Mucosa of stomach (tissue), 1 donor: ENCODE data around the gene ROBO2.

Experiments used
- H3K27me3 ChIP-seq: one replicate; pipeline ENCODE4 v1.7.0; 2013; ENCODE audit warnings: mild to moderate bottlenecking, low read length; ENCODE audit not compliant: control insufficient read depth, insufficient read depth
- H3K36me3 ChIP-seq: one replicate; pipeline ENCODE4 v1.7.0; 2013; ENCODE audit warnings: low read length; ENCODE audit not compliant: control insufficient read depth, insufficient read depth
- H3K4me1 ChIP-seq: one replicate; pipeline ENCODE4 v1.7.0; 2013; ENCODE audit warnings: mild to moderate bottlenecking, low read length; ENCODE audit not compliant: control insufficient read depth, insufficient read depth
- H3K4me3 ChIP-seq: one replicate; pipeline ENCODE4 v1.7.0; 2013; ENCODE audit warnings: low read length
- H3K9ac ChIP-seq: one replicate; pipeline ENCODE4 v1.7.0; 2013; ENCODE audit warnings: mild to moderate bottlenecking, low read length, moderate library complexity
- H3K9me3 ChIP-seq: one replicate; pipeline ENCODE4 v1.7.0; 2013; ENCODE audit warnings: mild to moderate bottlenecking, low read length, moderate library complexity; ENCODE audit not compliant: control insufficient read depth
- donor health status: Pancreatic carcinoma.

ROBO2 gene

DNA sequence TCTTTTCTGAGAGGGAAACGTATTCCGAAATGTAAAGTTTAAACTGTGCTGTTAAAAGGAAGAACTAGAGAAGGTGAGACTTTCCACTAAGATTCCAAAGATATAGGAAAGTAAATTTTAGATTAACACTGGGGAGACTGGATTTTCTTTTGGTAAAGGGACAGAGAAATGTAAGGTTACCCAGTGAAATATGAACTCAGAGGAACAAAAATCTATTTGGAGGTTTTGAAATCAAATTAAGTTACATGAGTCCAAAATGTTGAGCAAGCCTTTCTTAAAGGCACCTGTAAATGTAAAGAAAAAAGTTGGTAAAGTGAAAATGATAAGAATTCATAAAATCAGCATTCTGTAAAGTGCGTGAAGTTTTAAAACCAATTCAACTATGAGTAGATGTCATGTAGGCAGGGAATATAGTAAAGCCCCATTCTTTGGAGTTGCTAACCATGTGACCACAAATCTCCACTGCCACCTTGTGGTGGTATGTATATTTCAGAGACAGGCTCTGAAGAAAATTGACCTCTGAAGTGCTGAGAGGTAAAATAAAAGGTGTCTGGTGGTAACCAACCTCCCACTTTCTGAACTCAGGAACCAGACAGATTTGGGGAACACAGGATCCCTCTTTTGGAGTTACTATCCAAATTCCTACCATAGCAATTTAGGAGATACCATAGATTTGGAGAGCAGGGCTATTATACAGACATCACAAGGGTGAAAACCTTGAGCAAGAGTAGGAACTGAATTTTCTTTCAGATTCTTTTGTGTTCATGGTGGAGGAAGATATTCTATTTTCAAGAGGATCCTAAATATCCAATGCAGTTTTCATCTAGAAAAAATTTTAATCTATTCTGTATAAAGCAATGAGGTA is 215.3 kb downstream of the ROBO2 start:
- H3K9me3 ChIP-seq: no peaks in the 10 kb centered on the region
- no peaks in the 10 kb centered on the region for H3K27me3 ChIP-seq
- H3K4me1 ChIP-seq: no peaks in the 10 kb centered on the region
- H3K9ac ChIP-seq: no peak overlapping the region
- no peak overlapping the region for H3K4me3 ChIP-seq
- H3K36me3 ChIP-seq: no peaks in the 10 kb centered on the region

DNA sequence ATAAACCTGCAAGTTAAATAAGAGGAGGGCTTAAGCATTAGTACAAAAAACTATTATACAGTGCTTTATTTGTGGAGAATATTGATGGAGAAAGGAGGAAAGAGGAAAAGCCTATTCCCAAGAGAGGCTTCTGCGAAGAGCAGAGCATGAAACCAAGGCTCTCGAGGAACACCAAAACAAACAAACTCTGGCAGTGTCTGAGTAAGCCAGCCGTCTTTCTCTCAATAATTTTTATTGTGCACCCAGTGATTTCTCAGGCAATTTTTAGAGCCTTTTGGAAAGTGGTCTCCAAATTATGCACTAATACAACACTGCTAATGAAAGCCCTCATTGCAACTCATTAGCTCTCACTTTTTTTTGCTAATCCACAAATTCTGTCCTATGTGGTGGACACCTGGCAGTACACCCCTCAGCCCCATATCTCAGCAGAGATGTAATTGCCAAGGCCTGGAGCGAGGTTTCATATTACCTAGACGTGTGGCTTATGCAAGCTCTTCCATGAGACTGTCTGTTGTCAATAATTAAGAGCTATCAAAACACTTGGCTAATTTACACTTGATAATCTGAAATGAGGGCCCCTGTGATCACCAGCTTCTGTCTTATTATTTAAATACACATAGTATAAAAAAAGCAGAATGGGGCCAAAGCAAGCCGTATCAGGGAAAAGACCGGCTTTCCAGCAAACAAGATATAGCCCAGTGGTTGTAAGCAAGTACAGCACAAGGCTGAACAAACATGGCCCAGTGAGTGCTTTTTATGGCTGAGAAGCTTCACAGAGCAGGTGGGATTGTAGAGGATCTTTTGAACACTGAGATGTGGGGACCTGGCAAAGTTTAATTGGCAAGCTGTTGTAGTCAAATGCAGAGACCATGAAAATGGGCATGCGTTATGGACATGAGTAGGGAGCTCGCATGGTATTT is 216.9 kb downstream of the ROBO2 start:
- Histone ChIP-seq H3K9ac (no peak overlapping the region), H3K27me3 (no peaks in the 10 kb centered on the region), H3K4me3 (no peak overlapping the region), H3K36me3 (no peaks in the 10 kb centered on the region), H3K4me1 (no peaks in the 10 kb centered on the region), H3K9me3 (no peaks in the 10 kb centered on the region)

DNA sequence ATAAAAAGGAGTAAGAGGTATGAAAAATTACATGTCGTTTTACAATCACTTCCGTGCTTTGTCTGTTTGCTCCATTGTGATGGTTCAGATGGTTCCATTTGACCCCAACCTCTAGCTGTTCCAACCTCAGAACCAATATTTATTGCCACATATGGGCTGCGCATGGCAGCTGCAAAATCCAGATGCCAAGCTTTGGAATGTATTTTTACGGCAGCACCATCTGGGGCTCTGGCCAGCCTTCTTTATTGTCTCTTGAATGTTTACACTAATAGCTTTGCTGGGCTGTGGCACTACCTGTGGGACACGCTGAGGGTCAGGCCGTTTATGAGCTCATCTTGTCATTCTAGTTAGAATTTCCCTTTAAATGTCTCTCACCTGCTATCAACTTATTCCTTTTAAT is 219.8 kb downstream of the ROBO2 start:
- no peak overlapping the region for H3K4me3 ChIP-seq
- no peaks in the 10 kb centered on the region for H3K27me3 ChIP-seq
- no peaks in the 10 kb centered on the region for H3K9me3 ChIP-seq
- H3K9ac ChIP-seq: no peak overlapping the region
- no peaks in the 10 kb centered on the region for H3K36me3 ChIP-seq
- H3K4me1 ChIP-seq: no peaks in the 10 kb centered on the region

DNA sequence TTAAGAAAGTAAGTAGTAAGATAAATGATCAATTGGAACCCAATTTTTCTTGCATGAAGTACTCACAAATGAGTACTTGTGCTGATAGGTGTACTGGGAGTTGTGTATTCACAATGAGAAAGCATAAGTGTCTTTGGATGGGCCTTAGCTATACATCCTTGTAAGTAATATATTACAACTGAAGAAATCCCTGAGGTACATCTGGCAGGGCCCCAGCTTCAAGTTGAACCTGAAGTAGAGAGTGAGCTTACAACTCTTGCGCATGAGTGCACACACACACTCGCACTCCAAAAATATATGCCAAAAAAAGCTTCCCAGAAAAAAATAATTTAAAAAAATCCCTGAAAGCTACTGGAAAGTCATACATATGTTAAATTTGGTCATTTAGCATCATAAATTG is 222.5 kb downstream of the ROBO2 start:
- Histone ChIP-seq H3K27me3 (no peaks in the 10 kb centered on the region), H3K4me1 (no peaks in the 10 kb centered on the region), H3K4me3 (no peak overlapping the region), H3K36me3 (no peaks in the 10 kb centered on the region), H3K9me3 (no peaks in the 10 kb centered on the region), H3K9ac (no peak overlapping the region)

DNA sequence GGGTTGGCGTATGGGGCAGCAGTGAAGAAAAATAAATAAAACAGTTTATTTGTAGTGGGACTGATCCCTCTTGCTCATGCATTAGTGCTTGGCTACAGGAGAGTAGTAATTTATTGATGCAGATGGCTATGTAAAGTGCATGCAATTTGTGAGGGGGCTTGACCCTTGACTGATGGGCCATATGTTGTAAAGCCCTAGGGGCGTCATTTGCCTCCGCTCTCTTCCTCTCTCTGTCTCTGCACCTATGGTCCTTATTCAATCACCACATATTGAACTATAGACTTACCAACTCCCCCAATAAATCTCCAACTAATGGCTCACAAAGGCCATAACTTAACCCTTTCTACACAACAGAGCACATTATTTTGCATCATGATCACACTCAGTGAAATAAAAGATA is 227.7 kb downstream of the ROBO2 start:
- H3K4me3 ChIP-seq: no peak overlapping the region
- no peaks in the 10 kb centered on the region for H3K27me3 ChIP-seq
- H3K36me3 ChIP-seq: no peaks in the 10 kb centered on the region
- H3K9ac ChIP-seq: no peak overlapping the region
- no peaks in the 10 kb centered on the region for H3K4me1 ChIP-seq
- no peaks in the 10 kb centered on the region for H3K9me3 ChIP-seq

DNA sequence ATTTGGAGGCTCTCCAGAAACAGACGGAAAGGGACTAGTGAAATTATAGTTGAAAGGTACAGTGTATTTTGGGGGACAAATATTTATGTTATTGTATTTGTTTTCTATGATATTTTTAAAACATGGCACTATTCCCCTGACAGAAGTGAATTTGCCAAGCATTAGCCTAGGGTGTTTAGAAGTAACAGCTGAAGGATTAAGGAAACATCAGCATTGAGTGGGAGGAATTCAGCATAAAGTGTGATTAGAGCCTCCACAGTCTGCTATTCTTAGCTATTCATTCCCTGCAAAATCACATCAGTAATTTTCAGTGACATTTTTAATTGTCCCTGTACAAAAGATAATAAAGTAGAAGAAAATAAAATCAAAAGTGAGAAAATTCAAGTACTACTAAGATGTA is 231.4 kb downstream of the ROBO2 start:
- Histone ChIP-seq H3K4me3 (no peak overlapping the region), H3K36me3 (no peaks in the 10 kb centered on the region), H3K27me3 (no peaks in the 10 kb centered on the region), H3K4me1 (no peaks in the 10 kb centered on the region), H3K9me3 (no peaks in the 10 kb centered on the region), H3K9ac (no peak overlapping the region)

DNA sequence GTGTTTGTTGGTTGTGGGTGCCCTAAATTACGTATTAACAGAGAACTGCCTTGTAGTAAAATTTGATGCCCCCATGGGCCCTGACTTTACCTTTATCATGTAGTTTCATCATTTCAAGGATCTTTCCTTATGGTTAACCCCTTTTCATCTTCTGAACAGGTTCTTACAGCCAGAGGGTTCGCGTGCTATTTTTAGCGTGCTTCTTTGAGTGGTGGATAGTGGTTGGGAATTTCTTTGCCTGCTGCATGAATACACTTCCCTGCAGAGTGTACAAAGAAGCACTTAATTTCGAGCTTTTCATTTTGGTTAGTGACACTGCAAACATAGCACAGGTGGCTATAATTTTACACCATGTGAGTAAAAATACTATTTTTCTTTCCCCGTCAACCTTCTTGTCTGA is 231.8 kb downstream of the ROBO2 start:
- no peaks in the 10 kb centered on the region for H3K36me3 ChIP-seq
- H3K4me1 ChIP-seq: no peaks in the 10 kb centered on the region
- H3K9ac ChIP-seq: no peak overlapping the region
- H3K27me3 ChIP-seq: no peaks in the 10 kb centered on the region
- no peak overlapping the region for H3K4me3 ChIP-seq
- H3K9me3 ChIP-seq: no peaks in the 10 kb centered on the region

DNA sequence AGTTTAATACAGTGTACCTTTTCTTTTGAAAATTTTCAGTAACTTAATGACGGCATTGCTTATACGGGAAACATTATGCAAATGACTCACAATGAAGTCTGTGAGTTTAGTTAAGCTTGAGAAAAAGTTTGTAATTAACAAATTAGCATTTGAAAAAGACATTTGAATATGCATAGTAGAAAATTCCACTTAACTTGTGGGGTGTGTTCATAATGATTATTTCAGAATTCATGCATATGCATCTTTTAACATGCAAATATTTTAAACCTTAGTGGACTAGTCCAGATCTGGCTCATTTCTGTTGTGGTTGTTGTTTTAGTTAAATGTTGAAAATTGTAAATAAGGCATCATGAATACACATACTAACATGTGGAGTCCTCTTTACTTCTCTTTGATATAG is 239.4 kb downstream of the ROBO2 start:
- Histone ChIP-seq H3K36me3 (no peaks in the 10 kb centered on the region), H3K9ac (no peak overlapping the region), H3K4me1 (no peaks in the 10 kb centered on the region), H3K4me3 (no peak overlapping the region), H3K27me3 (no peaks in the 10 kb centered on the region), H3K9me3 (no peaks in the 10 kb centered on the region)

DNA sequence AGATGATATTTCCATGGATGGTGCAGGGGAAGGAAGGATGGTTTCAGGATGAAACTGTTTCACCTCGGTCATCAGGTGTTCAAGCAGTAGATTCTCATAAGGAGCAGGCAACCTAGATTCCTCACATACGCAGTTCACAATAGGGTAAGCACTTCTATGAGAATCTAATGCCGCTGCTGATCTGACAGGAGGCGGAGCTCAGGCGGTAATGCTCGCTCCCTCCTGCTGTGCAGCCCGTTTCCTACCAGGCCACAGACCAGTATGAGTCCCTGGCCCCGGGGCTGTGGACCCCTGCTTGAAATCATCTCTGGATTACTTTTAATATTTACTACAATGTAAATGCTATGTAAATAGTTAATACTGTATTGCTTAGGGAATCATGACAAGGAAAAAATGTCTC is 241.8 kb downstream of the ROBO2 start:
- H3K36me3 ChIP-seq: no peaks in the 10 kb centered on the region
- H3K9ac ChIP-seq: no peak overlapping the region

DNA sequence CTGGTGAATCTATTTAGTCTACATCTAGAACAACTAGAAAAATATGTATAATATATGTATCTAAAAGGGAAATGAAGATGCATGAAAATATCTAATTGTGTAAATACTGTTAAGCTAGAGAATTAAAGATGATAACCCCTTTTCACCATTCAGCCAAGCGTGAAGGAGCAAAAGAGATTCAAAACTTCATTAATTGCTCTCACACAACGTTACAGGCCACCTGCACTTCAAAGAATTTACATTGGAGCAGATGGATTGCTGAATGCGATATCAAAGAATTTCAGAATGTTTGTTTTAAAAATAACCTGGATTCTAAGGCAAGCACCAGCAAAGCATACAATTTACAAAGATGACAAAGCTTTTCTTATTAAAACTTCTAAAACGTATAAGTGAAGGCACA is 243.2 kb downstream of the ROBO2 start:
- Histone ChIP-seq H3K9ac (no peak overlapping the region), H3K4me1 (no peaks in the 10 kb centered on the region)

More for the DNA sequence above, 241.8 kb downstream of the ROBO2 start:
- H3K9me3 ChIP-seq: no peaks in the 10 kb centered on the region
- no peaks in the 10 kb centered on the region for H3K27me3 ChIP-seq
- no peaks in the 10 kb centered on the region for H3K4me1 ChIP-seq
- H3K4me3 ChIP-seq: no peak overlapping the region

DNA sequence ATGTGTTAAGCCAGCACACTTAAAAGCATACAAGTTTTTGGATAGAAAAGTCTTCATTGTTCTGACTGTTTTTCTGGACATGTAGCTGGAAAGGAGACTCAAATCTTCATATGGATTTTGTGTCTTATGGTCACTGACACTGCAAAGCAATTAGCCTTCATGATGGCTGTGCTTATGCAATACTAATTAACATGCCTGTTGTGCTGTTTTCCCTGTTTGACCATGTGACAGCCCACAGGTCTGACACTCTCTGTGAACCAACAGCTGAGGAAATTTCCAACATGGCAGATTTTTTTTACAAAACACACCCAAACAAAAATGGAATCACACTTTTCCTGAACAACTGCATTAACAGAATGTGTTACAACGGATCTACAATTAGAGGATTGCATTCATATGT is 248.4 kb downstream of the ROBO2 start:
- Histone ChIP-seq H3K36me3 (no peaks in the 10 kb centered on the region), H3K4me1 (no peaks in the 10 kb centered on the region), H3K27me3 (no peaks in the 10 kb centered on the region), H3K9ac (no peak overlapping the region), H3K4me3 (no peak overlapping the region), H3K9me3 (no peaks in the 10 kb centered on the region)

More for the DNA sequence above, 243.2 kb downstream of the ROBO2 start:
- H3K36me3 ChIP-seq: no peaks in the 10 kb centered on the region
- H3K9me3 ChIP-seq: no peaks in the 10 kb centered on the region
- no peak overlapping the region for H3K4me3 ChIP-seq
- H3K27me3 ChIP-seq: no peaks in the 10 kb centered on the region

DNA sequence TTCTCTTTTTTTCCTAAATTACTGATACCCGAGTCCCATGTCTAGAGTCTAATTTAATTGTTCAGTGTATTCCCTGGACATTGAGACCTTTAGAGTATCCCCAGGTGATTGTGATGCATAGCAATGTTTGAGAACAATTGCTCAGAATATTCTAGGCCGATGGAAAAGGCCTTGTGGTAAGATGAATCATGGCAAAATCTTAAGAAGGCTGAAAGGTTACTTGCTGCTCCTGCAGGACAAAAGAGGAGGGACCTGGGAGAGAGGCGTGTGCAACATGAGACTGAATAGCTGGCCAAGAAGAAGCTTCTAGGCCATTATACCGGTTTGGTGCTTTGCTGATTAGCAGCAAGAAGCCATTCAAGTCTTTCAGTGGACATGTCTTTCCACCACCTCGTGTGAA is 256.6 kb downstream of the ROBO2 start:
- Histone ChIP-seq H3K9ac (no peak overlapping the region), H3K27me3 (no peaks in the 10 kb centered on the region), H3K36me3 (no peaks in the 10 kb centered on the region), H3K9me3 (no peaks in the 10 kb centered on the region), H3K4me1 (no peaks in the 10 kb centered on the region), H3K4me3 (no peak overlapping the region)
